Gastrocnemius medialis (tissue), 4 donors: Measurements from ENCODE around the gene MARCO. TPM values are rescaled to one million over a fixed set of nuclear protein-coding genes. Genes with fewer than 3 reads are reported as not detected.

ENCODE experiments used
- ATAC-seq, 2 donors: fragments of 150-250 bp; one replicate each; pipeline ENCODE4 v1.9.1; 2016
- DNase-seq, 2 donors: peaks; one replicate each; pipeline ENCODE4 v3.0.0-alpha.2; 2019
- H3K27ac ChIP-seq, 4 donors: fragments of 200-600 bp; sonication (generic); 1 replicate in 1 of 4; 2 replicates in 3 of 4; pipeline ENCODE4 v1.5.1; 2016 to 2018; ENCODE audit warnings: mild to moderate bottlenecking in 2 of 4, moderate library complexity in 1 of 4
- H3K27me3 ChIP-seq, 3 donors: fragments of 200-600 bp; sonication (generic) in 2 of 3; 1 replicate in 1 of 3; 2 replicates in 2 of 3; pipeline versions ENCODE4 v1.5.1 to v1.6.0; 2016 to 2019; ENCODE audit warnings: mild to moderate bottlenecking in 1 of 3, moderate library complexity in 1 of 3
- H3K36me3 ChIP-seq, 2 donors: fragments of 200-600 bp; sonication (generic) in 1 of 2; one replicate each; pipeline ENCODE4 v1.5.1; 2017 to 2018
- H3K4me1 ChIP-seq, 2 donors: fragments of 200-600 bp; sonication (generic) in 1 of 2; one replicate each; pipeline ENCODE4 v1.5.1; 2016 to 2017; ENCODE audit warnings: mild to moderate bottlenecking in 2 of 2
- H3K4me3 ChIP-seq, 4 donors: fragments of 200-600 bp; sonication (generic) in 3 of 4; 1 replicate in 1 of 4; 2 replicates in 3 of 4; pipeline ENCODE4 v1.5.1; 2016 to 2019; ENCODE audit warnings: mild to moderate bottlenecking in 2 of 4
- H3K9me3 ChIP-seq, 3 donors: fragments of 200-600 bp; sonication (generic) in 2 of 3; 1 replicate in 1 of 3; 2 replicates in 2 of 3; pipeline ENCODE4 v1.5.1; 2016 to 2019
- POLR2A ChIP-seq, 2 donors: fragments of 450-650 bp; IDR thresholded peaks; one replicate each; pipeline ENCODE4 v1.6.1; 2017; ENCODE audit warnings: antibody characterized with exemption in 2 of 2, mild to moderate bottlenecking in 2 of 2, moderate library complexity in 2 of 2
- in situ Hi-C, 4 donors: fragments of 200-750 bp; cut with MboI; loops; one replicate each; pipeline versions ENCODE4 v1.15.0 to v1.8.0; 2017; ENCODE audit warnings: low sequenced_read_pairs in 4 of 4
- intact Hi-C: fragments of 100-400 bp; cut with DNase I; formaldehyde crosslinking; loops from one replicate; pipeline ENCODE4 v1.15.1; 2023; ENCODE audit warnings: low total_unique reads
- total RNA-seq, 4 donors: library from RNA; depleted of rRNA; stranded (reverse); fragments of >200 nt; gene quantifications; one replicate each; pipeline versions ENCODE4 v1.1.0 to v1.2.3, GENCODE V29; 2016
- TF ChIP-seq, protein P1 (sequence below), 5 experiments: fragments of 450-650 bp in 3 of 5; fragments of 200-600 bp in 2 of 5; sonication (generic) in 2 of 5; IDR thresholded peaks in 4 of 5; conservative IDR thresholded peaks in 1 of 5; 1 replicate in 4 of 5; 2 replicates in 1 of 5; pipeline ENCODE4 v1.5.1; 2016 to 2019; ENCODE audit warnings: antibody characterized with exemption in 5 of 5, mild to moderate bottlenecking in 3 of 5, moderate library complexity in 3 of 5

MARCO gene
- total RNA-seq, 4 donors from 2014 or later, result 0.66 to 5.9 (median 2.6) TPM

- TF ChIP-seq, protein P1, sequence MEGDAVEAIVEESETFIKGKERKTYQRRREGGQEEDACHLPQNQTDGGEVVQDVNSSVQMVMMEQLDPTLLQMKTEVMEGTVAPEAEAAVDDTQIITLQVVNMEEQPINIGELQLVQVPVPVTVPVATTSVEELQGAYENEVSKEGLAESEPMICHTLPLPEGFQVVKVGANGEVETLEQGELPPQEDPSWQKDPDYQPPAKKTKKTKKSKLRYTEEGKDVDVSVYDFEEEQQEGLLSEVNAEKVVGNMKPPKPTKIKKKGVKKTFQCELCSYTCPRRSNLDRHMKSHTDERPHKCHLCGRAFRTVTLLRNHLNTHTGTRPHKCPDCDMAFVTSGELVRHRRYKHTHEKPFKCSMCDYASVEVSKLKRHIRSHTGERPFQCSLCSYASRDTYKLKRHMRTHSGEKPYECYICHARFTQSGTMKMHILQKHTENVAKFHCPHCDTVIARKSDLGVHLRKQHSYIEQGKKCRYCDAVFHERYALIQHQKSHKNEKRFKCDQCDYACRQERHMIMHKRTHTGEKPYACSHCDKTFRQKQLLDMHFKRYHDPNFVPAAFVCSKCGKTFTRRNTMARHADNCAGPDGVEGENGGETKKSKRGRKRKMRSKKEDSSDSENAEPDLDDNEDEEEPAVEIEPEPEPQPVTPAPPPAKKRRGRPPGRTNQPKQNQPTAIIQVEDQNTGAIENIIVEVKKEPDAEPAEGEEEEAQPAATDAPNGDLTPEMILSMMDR (IDR thresholded peaks at IDR 0.05 in 4 of 5, conservative IDR thresholded peaks at IDR 0.05 in 1 of 5), result no peak
- TF ChIP-seq POLR2A (IDR thresholded peaks at IDR 0.05), result no peak
- in situ Hi-C loops (no loop called here), intact Hi-C loops (no loop called here)
- Histone ChIP-seq H3K27me3 (peaks cover 0 to 2% (median 0%) of the 10 kb centered on the region in 3 donors), H3K27ac (no peak overlapping the region), H3K4me1 (no peaks in the 10 kb centered on the region), H3K4me3 (no peak overlapping the region), H3K36me3 (no peaks in the 10 kb centered on the region), H3K9me3 (no peaks in the 10 kb centered on the region)
- no peak for ATAC-seq
- DNase-seq, result no peak
Observed at GRCh38 chr2:118988706-118989105, 46.7 kb downstream of the MARCO start.

- H3K9me3 ChIP-seq, result no peaks in the 10 kb centered on the region
- intact Hi-C loops (no loop called here), in situ Hi-C loops (no loop called here)
- TF ChIP-seq, protein P1 (IDR thresholded peaks at IDR 0.05 in 4 of 5, conservative IDR thresholded peaks at IDR 0.05 in 1 of 5), result no peak
- no peak for TF ChIP-seq POLR2A (IDR thresholded peaks at IDR 0.05)
- H3K4me3 ChIP-seq, result no peak overlapping the region
- H3K27ac ChIP-seq, result no peak overlapping the region
- ATAC-seq (no peak), DNase-seq (no peak)
- H3K36me3 ChIP-seq, result no peaks in the 10 kb centered on the region
- H3K4me1 ChIP-seq, result no peaks in the 10 kb centered on the region
- peaks cover 0 to under 1% (median 0%) of the 10 kb centered on the region in 3 donors for H3K27me3 ChIP-seq
Observed at GRCh38 chr2:118989481-118989880, 47.5 kb downstream of the MARCO start.

DNA sequence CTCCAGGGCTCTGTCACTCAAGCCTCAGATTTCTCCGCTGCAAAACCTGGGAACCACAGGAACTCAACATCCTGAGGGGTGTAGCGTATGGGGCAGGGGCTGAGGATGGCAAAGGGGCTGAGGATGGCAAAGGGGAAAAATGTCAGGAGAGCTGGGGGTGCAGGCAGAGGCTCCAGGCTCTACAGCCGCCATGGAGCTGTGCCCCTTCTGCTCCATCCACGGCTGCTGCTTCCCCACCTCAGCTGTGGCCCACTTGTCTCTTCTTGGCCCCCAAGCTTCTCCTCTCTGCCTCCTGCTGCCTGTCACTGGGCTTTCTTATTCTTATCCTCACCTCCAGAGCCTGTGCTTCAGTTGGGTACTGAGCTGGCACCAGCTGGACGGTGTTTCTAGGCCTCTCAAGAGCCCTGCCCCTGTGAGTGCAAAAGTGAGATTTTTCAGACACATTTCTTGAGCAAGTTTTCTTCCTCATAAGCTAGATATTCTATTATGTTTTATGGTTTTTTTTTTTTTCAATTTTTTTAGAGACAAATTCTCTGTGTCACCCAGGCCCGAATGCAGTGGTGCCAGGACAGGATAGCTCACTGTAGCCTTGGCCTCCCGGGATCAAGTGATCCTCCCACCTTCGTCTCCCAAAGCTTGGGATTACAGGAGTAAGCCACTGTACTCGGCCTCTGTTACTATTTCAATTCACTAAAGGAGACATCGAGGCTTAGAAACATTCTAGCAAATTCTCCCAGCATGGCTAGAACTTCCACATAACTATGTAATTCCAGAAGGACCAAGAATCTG, 49.0 kb downstream of the MARCO start:
- ATAC-seq (no peak), DNase-seq (no peak)
- intact Hi-C loops (no loop called here), in situ Hi-C loops (no loop called here)
- Histone ChIP-seq H3K4me1 (no peaks in the 10 kb centered on the region), H3K36me3 (no peaks in the 10 kb centered on the region), H3K9me3 (no peaks in the 10 kb centered on the region), H3K27ac (no peak overlapping the region), H3K4me3 (no peak overlapping the region), H3K27me3 (no peaks in the 10 kb centered on the region)
- TF ChIP-seq, protein P1 (IDR thresholded peaks at IDR 0.05 in 4 of 5, conservative IDR thresholded peaks at IDR 0.05 in 1 of 5), result no peak
- no peak for TF ChIP-seq POLR2A (IDR thresholded peaks at IDR 0.05)

DNA sequence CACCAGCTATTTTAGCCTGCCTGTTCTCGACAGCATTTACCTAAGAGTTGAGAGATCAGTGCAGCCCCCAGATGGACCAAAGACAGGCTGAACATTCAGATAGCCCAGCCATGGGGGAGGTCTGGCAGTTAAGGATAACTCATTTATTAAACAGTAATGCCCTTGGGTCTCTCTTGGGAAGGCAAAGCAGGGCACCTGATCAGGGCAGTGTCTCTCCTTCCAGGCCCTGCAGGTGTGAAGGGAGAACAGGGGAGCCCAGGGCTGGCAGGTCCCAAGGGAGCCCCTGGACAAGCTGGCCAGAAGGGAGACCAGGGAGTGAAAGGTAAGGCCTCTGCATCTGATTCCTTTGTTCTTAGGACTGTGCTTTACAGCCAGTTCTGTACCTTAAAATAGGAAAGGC, 49.6 kb downstream of the MARCO start:
- H3K4me3 ChIP-seq, result no peak overlapping the region
- TF ChIP-seq POLR2A (IDR thresholded peaks at IDR 0.05), result no peak
- DNase-seq (no peak), ATAC-seq (no peak)
- H3K9me3 ChIP-seq, result no peaks in the 10 kb centered on the region
- no peaks in the 10 kb centered on the region for H3K36me3 ChIP-seq
- in situ Hi-C loops, result no loop called here
- no peak overlapping the region for H3K27ac ChIP-seq
- intact Hi-C loops, result no loop called here
- no peaks in the 10 kb centered on the region for H3K27me3 ChIP-seq
- H3K4me1 ChIP-seq, result no peaks in the 10 kb centered on the region

GRCh38 chr2:118992740-118993391, 50.9 kb downstream of the MARCO start:
- no peak for TF ChIP-seq POLR2A (IDR thresholded peaks at IDR 0.05)
- TF ChIP-seq, protein P1 (IDR thresholded peaks at IDR 0.05 in 4 of 5, conservative IDR thresholded peaks at IDR 0.05 in 1 of 5), result no peak
- Histone ChIP-seq H3K4me1 (no peaks in the 10 kb centered on the region), H3K27me3 (no peaks in the 10 kb centered on the region), H3K9me3 (no peaks in the 10 kb centered on the region), H3K4me3 (no peak overlapping the region), H3K36me3 (no peaks in the 10 kb centered on the region), H3K27ac (no peak overlapping the region)
- in situ Hi-C loops (no loop called here), intact Hi-C loops (no loop called here)
- no peak for DNase-seq
- no peak for ATAC-seq
